Lower leg skin (tissue), 4 donors: ENCODE measurements around the gene ANKS1A. TPM values are rescaled to one million over a fixed set of nuclear protein-coding genes. Genes with fewer than 3 reads are reported as not detected.

Experiments used
- DNase-seq, 2 donors: peaks; one replicate each; pipeline ENCODE4 v3.0.0-alpha.2; 2019; ENCODE audit warnings: low spot score in 2 of 2
- H3K4me3 ChIP-seq: fragments of 200-600 bp; sonication (generic); 2 replicates; pipeline ENCODE4 v1.5.1; 2017; ENCODE audit warnings: mild to moderate bottlenecking, low read depth; ENCODE audit not compliant: poor library complexity, severe bottlenecking
- CTCF ChIP-seq, 3 donors: fragments of 450-650 bp; IDR thresholded peaks; one replicate each; pipeline ENCODE4 v1.5.1; 2016; ENCODE audit warnings: antibody characterized with exemption in 3 of 3, mild to moderate bottlenecking in 3 of 3, moderate library complexity in 2 of 3
- POLR2A ChIP-seq, 2 donors: fragments of 450-650 bp; IDR thresholded peaks; one replicate each; pipeline ENCODE4 v1.6.1; 2016 to 2017; ENCODE audit warnings: antibody characterized with exemption in 2 of 2, mild to moderate bottlenecking in 1 of 2, moderate library complexity in 1 of 2
- WGBS, 2 donors: methylation state at CpG; one replicate each; pipeline ENCODE4 v1.1.5; 2018; 5-methylcytosine and 5-hydroxymethylcytosine counted together
- intact Hi-C: fragments of 100-400 bp; cut with DNase I; formaldehyde crosslinking; loops from one replicate; pipeline ENCODE4 v1.15.0; 2023; ENCODE audit warnings: low total_unique reads
- total RNA-seq, 4 donors: library from RNA; depleted of rRNA; stranded (reverse); fragments of >200 nt; gene quantifications; one replicate each; pipeline ENCODE4 v1.1.0, GENCODE V29; 2016

ANKS1A gene
- total RNA-seq, 4 donors from 2014 or later = 22.9 to 27.8 (median 25.3) TPM

GRCh38 chr6:35051997-35052583, 163.0 kb downstream of the ANKS1A start:
- TF ChIP-seq CTCF (IDR thresholded peaks at IDR 0.05) (no peak), POLR2A (IDR thresholded peaks at IDR 0.05) (no peak)
- DNase-seq = no peak
- intact Hi-C loops = no loop called here
- H3K4me3 ChIP-seq = no peak overlapping the region
- WGBS, 2 donors = 81 to 88% methylated on average over 7 of the region's 7 CpGs

DNA sequence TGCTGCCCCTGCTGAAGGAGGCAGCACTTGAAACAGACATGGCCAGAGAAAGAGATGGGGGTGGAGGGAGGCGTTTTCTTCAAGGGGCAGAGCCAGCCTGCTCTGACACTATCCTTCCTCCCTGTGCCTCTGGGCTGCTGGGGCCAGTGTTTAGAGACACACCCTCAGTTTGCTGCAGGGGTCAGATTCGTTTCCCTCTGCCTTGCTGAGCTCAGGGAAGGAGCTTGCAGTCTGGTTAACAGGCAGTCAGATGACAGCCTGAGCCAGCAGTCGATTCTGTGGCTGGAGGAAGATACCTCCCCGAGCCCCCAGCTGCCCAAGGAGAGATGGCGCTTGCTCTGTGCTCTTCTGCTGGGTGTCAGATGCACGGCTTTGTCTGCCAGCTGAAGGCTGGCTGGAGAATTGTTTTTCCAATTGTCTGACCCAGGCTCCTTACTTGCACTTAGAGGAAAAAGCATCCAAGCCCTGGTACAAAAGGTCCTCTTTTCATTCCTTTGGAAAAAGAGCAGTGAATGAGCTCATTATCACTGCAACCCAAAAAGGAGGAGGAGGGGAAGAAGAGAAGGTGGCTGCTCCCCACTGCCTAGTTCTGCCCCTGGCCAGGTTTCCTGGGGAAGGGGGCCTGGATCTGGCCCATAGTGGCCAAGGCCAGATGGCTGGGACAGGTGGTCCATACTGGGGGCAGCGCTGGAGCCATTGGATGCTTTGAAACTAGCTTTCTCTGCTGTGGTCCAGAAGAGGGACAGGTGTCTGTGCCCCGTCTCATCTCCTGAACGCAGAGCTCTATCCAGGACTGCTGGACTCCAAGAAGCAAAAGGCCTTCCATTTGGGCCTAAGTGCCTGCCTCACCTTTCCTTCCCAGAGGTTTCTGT, 163.9 kb downstream of the ANKS1A start:
- intact Hi-C loops = no loop called here
- TF ChIP-seq CTCF (IDR thresholded peaks at IDR 0.05) (no peak), POLR2A (IDR thresholded peaks at IDR 0.05) (no peak)
- H3K4me3 ChIP-seq = no peak overlapping the region
- DNase-seq = peak in 1 of 2 donors; percentile 55
- 52% methylated on average over 9 of the region's 9 CpGs for WGBS, 2 donors

DNA sequence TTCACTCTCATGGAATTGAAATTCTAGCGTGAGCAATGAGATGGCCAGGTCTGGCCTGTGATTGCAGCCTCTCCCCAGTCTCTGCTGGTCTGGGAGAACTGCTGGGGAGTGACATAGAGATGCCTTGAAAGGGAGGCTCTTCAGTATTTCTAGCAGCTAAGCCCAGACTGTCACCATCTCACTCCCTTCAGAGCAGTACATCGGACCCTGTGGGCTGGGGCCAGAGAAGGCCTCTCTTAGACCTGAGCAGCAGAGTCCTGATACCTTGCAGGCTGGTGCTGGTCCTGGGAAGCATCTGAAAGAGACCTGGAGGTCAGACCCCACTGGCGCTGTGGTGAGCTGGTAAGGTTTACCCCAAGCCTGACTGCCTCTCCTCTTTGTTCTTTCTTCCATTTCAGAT, 164.6 kb downstream of the ANKS1A start:
- 88 to 100% methylated on average over 3 of the region's 3 CpGs for WGBS, 2 donors
- H3K4me3 ChIP-seq = no peak overlapping the region
- no peak for DNase-seq
- intact Hi-C loops = no loop called here
- TF ChIP-seq CTCF (IDR thresholded peaks at IDR 0.05) (no peak), POLR2A (IDR thresholded peaks at IDR 0.05) (no peak)

- DNase-seq = no peak
- WGBS, 2 donors = 97% methylated on average over 8 of the region's 8 CpGs
- TF ChIP-seq CTCF (IDR thresholded peaks at IDR 0.05) (no peak), POLR2A (IDR thresholded peaks at IDR 0.05) (no peak)
- H3K4me3 ChIP-seq = no peak overlapping the region
- intact Hi-C loops = no loop called here
Measured at GRCh38 chr6:35054106-35054742, 165.2 kb downstream of the ANKS1A start.

DNA sequence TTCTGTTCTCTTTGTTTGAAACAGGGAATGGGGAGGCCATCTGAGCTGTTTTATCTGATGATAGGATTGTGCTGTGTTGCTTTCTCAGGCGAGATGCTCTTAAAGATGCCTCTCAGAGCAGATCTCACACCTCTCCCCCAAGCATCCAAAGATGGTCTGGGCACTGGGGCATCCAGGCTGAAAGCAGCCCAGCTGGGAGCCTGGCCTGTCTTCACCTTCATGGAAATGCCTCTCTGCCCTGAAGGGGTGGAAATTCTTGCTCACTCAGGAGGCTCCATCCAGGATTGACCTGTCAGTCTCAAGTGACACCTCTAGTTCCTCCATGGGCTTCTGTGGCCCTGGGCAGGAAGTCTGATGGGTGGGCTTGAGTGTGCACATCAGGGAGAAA, 165.7 kb downstream of the ANKS1A start:
- intact Hi-C loops = no loop called here
- DNase-seq = no peak
- TF ChIP-seq CTCF (IDR thresholded peaks at IDR 0.05) (no peak), POLR2A (IDR thresholded peaks at IDR 0.05) (no peak)
- 95 to 100% methylated on average over 1 of the region's 1 CpG for WGBS, 2 donors
- H3K4me3 ChIP-seq = no peak overlapping the region
